ENCODE results near the gene TXNDC11.

The TXNDC11 gene

DNA sequence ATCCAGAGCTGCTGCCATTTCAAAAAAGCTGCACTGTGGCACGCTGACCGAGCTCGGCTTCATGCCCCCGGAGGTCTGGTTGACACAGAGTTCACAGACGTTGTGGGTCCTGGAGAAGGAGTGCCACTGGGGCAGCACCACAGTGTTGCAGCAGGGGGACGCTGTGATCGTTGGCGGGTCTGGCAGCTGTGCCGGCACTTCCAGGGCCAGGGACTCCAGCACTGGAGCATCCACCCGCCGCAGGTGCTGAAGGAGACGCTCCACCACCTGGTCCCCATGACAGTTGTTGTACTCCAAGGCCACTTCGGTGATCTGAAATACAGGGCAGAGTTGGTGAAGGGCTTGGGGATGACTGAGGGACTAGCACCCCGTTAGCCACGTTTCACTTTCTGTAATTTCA, 50.9 kb downstream of the TXNDC11 start:
- no peak for DNase-seq (ENCODE audit: low read depth in 2 of 2)

DNA sequence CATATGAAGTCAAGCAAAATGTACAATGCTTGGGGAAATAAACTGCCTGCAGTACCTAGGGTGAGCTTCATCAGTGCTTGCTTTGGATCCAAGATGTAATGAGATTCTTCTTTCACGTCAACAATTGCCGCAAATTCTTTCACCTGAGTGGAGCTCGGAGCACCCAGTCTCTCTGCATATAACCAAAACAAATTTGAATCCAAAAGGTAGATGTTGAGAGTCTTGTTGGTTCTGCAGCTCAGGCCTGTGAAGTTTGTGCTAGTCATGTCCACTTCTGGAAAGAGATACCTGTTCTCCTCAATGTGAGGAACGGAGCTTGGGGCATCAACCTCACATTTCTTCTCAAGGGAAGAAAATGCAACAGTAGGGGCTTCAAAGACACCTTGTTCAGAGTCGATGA, 51.4 kb downstream of the TXNDC11 start:
- DNase-seq (ENCODE audit: low read depth in 2 of 2): no peak

GRCh38 chr16:11689031-11689840, 53.4 kb downstream of the TXNDC11 start:
- no peak for DNase-seq (ENCODE audit: low read depth in 2 of 2)

DNA sequence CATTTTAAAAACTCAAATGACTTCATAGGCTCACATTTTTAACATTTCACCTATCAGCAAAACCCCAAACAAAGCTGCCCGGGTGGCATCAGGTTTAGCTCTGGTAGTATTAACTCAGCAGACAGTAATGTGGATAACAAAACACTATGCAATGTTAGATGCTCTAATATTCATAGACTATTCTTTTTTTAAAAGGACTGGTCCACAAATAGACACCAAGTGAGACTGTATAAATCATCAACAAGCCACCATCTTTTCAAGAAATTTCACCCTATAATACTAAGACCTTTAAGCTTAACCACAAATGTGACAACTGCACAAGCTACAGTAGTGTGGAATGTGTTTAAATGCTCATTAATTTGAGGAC, 54.2 kb downstream of the TXNDC11 start:
- no peak for DNase-seq (ENCODE audit: low read depth in 2 of 2)

DNA sequence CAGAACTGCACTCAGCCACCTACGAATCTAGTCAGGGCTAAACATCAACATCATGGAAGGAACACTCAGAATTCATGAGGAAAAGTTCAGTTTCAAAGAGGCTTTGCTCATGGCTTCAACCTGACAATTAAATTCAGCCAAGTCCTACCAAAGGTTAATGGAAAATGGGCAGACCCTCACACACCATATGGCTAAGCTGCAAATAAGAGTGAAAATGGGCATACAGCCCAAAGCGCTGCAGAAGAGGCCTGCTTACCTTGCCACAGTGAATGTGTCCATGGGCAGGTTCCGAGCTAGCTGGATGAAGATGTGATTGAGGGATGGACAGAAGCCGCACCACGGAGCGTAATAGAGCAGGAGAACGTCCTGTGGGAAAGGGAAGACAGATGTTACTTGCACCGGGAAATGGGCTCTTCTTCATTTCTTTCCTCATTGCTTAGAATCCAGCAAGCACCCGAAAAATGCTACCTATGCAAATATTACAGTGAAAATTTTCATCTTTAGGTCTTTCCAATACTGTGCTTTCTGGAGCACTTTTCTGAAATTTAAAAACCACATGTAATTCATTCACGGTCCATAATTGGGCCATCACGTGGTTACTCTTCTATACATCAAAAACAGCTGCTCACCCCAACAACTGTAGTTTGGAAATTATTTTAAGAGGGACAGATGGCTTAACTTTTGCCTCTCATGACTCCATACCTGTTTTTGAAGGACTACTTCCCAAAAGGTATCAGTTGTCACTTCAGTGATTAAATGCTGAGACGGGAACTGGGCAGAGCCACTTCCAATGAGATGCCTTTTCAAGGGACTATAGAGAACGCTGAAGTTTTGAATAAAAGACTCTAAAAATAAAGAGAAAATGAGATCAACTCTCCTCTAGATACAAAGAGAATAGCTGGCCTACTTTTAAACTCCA, 54.8 kb downstream of the TXNDC11 start:
- no peak for DNase-seq (ENCODE audit: low read depth in 2 of 2)

GRCh38 chr16:11686713-11687380, 55.8 kb downstream of the TXNDC11 start:
- DNase-seq (ENCODE audit: low read depth in 2 of 2): no peak

DNA sequence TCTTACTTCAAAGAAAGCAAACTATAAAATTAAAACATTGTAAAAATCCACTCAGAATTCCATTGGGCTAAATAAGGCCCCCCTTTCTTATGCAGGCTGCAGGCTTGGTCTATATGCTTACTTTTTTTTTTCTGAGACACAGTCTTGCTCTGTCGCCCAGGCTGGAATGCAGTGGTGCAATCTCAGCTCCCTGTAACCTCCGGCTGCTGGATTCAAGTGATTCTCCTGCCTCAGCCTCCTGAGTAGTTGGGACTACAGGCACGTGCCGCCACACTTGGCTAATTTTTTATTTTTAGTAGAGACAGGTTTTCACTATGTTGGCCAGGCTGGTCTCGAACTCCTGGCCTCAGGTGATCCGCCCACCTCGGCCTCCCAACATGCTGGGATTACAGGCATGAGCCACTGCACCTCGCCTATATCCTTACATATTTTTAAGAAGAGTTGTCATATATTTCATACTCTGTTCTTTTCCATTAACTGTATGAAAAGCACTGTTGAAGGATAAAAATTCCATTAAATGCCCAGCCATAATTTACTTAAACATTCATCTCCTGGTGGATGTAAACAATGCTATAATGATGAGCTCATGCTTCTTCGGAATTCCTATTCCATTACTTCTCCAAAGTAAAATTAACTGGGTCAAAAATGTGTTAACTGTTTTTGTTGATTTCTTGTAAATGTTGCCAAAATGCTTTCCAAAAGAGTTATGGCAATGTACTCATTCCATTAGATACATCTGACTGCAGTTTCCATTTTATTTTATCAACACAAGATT, 56.6 kb downstream of the TXNDC11 start:
- no peak for DNase-seq (ENCODE audit: low read depth in 2 of 2)

DNA sequence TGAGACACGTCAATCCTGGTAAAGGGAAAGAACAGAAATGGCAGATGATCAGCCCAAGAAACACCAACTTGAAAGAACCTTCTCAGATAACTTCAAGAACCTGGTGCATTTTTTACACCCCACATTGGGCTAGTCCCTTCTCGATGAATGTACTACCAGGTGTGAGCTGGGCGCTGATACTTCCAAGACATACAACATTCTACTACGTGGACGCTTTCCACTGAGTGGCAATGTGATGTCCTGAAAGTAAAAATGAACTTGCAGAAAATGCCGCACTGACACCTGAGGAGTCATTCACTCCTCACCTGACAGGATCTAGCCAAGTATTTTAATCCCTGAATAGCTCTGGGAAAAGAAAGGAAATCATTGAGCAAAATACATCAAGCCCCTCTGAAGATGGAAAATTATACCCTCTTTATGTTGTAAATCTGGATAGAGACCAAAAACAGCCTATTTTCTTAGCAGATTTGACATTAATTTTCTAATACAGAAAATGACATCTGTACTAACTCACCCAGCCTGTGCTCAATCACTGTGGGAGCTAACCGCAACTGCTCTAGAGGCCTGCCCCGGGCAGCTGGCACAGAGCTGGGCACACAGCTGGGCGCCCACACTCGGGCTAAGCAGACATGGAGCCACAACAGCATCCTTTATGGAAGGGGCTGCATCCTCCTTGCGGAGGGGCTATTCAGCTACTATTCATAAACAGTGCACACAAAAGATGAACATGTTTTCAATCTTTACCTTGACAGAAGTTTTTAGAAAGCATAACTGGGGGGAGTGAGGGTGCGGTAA, 58.2 kb downstream of the TXNDC11 start:
- no peak for DNase-seq (ENCODE audit: low read depth in 2 of 2)

DNA sequence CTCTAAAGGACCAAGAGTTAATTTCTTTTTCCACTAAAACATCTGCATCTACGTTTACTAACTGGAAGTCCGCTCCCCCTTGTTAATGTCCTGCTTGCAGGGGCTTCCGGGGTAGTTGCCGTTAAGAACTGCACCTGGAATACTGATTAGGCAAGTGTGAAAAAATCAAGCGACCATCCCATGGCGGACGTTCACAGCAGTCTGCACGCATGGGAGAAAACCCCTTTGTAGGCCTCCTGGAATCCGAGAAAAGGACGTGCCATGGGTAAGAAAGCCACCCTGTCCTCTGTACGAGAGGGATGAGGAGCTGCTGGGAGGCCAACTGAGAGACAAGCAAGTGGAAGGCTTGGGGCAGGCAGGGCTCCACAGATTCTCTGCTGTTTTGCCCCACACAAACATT, 59.5 kb downstream of the TXNDC11 start:
- no peak for DNase-seq (ENCODE audit: low read depth in 2 of 2)

GRCh38 chr16:11682655-11683096, 60.0 kb downstream of the TXNDC11 start:
- DNase-seq (ENCODE audit: low read depth in 2 of 2): no peak

DNA sequence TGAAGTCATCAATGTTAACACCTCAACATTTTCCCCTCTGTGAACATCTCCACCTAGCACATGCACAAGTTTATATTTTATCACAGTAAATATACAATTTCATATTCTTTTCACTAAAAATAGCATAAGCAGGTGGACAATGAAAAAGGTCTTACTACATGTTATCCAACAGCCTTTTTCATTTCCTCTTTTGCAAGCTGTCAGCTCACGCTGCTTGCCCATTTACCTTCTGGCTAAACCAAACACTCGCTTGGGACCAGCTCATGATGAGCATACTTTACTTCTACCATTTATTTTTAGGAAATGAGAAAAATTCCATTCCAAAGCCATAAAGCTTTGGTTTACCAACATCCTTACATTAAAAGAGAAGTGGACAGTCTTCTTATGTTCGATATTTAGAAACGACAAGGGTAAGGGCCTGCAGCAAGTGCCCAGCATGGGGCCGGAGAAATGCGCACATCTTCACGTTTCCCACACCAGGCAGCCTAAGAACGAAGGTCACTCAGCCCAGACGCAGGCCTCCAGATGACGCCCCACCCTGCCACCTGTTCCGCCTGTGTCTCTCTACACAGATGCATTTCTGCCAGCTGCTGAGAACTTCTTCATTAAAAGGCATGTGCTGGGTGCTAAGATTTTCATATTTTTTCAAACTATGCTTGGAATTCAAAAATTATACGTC, 60.5 kb downstream of the TXNDC11 start:
- DNase-seq (ENCODE audit: low read depth in 2 of 2): no peak

- DNase-seq (ENCODE audit: low read depth in 2 of 2): no peak
Measured at GRCh38 chr16:11681556-11681955, 61.1 kb downstream of the TXNDC11 start.

DNA sequence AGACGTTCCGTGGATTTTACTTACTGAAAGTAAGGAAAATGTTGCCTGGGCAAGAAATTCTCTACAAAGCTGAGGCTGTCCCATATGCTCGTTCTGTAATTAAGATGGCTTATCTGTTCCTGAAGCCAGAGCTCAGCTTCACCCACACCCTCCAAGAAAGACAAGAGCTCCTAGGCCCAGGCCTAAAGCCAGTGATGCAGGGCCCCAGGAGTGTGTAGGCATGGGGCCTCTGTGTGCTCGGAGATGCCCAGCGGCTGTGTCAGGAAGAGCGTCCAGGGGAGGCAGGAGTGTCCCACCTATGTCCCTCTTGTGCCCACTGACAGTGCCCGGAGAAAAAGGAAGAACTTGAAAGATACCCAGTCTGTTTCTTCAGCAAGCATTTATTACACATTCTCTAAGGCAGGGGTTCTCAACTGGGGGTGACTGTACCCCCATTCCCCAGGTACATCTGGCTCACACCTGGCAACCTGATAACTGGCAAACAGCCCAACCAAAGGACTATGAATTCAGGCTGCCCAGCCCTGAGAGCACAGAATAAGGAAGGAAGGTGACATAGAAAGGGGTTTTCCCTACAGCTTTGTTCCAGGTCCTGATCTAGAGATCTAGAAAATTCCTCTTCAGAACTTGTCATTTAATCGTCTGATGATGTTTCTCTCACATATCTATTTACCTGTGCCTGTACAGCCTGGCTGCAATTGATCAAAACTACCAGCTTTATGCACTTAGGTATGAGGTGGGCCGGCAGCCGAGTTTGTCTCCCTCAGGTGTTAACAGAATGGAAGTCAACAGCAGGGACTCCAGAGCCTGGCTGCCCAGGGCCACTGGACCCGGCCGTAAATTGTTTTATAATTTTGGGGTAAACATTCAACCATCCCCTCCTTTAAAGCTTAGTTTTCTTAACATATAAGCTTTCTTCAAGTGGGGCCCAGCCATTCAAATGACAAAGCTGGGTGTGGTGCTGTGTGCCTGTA, 62.4 kb downstream of the TXNDC11 start:
- DNase-seq (ENCODE audit: low read depth in 2 of 2): no peak

- DNase-seq (ENCODE audit: low read depth in 2 of 2): no peak
Measured at GRCh38 chr16:11679250-11679649, 63.4 kb downstream of the TXNDC11 start.

DNA sequence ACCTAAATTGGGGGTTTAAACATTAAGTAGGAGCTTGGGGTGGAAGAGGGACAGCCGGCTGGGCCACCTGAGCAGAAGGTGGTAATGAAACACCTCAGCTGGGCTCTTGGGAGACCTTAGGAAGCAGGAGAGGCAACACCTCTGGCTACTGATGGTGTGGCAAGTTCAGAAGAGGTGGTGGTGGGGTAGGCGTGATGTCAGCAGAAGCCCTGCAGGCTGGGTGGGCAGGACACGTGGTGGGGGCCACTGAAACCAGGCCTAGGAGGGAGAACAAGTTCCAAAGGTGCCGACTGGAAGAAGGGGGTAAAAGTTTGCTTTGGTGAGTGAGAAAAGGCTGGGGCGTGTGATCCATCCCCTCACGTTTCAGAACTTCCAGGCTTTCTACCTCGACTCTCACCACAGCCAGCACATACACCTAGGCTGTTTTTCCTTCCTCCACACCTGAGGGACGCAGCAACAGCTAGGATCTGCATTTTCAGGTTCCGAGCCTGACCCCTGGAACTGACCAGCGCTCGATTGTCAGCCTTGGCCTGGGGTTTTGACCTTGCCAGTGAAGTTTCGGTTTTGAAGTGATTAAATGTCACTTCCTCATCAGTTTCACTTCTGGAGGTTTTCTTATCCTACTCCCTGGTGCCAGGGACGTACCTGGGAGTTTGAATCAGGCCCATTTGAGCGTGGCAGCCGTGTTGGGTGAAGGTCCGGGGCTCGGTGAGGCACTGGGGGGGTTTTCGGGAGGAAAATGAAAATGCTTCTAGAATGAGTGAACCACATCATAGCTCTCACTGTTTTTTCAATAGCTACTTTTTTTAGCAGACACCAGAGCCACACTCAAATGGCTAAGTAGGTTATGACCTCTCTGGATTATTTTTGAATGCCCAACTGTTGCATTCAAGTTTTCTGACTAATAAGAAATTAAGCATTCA, 64.4 kb downstream of the TXNDC11 start:
- DNase-seq (ENCODE audit: low read depth in 2 of 2): no peak

DNA sequence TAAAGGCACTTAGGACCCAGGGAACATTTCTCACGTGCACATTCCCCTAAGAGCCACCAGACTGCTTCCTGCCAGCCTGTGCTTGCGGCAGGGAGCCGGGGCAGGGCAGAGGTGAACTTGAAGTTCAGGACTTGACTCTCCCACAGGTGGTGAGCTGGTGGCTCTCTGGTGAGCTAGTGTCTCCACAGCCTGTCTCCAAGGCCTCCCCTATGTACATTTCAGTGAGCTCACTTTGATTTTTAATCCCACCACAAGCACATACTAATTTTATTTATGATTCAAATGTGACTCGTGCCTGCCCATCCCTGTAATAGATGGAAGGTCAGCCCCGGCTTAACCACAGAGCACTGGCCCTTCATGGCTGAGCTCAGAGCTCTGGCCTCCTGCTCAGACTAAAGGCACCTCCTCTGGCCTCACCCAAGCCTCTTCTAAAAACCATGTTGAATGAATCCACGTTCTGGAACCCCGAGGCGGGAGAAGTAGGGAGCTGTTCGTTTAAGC, 65.2 kb downstream of the TXNDC11 start:
- DNase-seq (ENCODE audit: low read depth in 2 of 2): no peak

DNA sequence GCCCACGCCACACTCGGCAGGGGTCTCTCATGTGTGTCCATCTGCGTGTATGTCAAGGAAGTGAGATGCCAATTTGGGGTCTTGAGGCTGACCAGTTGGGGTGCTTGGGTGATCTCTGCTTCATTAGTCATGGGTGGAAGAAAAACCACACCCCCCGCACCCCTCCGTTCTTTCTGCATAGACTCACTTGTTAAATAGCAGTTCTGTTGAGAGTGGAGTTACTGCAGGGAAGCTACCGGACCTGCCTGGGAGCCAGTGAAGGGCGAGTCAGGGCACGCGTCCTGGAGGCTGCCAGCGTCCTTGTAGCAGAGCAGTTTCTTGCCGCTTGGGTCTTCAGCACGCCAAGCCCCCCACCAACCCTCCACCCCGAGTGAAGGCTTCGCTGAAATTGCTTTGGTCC, 65.9 kb downstream of the TXNDC11 start:
- no peak for DNase-seq (ENCODE audit: low read depth in 2 of 2)

Measured in stimulated activated CD4-positive, alpha-beta T cell treated with anti-CD3 and anti-CD28 coated beads, Interleukin-1b, Interleukin-23, amount 100 ng/mL, for 4 hours (primary cell).